ENCODE measurements around the gene NLRC3.

GRCh38 chr16:3591436-3591803 lies 14.2 kb upstream of the NLRC3 start:
- TF ChIP-seq, protein P1, sequence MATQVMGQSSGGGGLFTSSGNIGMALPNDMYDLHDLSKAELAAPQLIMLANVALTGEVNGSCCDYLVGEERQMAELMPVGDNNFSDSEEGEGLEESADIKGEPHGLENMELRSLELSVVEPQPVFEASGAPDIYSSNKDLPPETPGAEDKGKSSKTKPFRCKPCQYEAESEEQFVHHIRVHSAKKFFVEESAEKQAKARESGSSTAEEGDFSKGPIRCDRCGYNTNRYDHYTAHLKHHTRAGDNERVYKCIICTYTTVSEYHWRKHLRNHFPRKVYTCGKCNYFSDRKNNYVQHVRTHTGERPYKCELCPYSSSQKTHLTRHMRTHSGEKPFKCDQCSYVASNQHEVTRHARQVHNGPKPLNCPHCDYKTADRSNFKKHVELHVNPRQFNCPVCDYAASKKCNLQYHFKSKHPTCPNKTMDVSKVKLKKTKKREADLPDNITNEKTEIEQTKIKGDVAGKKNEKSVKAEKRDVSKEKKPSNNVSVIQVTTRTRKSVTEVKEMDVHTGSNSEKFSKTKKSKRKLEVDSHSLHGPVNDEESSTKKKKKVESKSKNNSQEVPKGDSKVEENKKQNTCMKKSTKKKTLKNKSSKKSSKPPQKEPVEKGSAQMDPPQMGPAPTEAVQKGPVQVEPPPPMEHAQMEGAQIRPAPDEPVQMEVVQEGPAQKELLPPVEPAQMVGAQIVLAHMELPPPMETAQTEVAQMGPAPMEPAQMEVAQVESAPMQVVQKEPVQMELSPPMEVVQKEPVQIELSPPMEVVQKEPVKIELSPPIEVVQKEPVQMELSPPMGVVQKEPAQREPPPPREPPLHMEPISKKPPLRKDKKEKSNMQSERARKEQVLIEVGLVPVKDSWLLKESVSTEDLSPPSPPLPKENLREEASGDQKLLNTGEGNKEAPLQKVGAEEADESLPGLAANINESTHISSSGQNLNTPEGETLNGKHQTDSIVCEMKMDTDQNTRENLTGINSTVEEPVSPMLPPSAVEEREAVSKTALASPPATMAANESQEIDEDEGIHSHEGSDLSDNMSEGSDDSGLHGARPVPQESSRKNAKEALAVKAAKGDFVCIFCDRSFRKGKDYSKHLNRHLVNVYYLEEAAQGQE (IDR thresholded peaks at IDR 0.05; ENCODE audit: low read depth) = no peak
- no peak for TF ChIP-seq EGR1 (IDR thresholded peaks at IDR 0.05)
- no peak for TF ChIP-seq RAD21 (IDR thresholded peaks at IDR 0.05; ENCODE audit: low read depth)
- TF ChIP-seq CEBPB (IDR thresholded peaks at IDR 0.05) = no peak
- no peak for TF ChIP-seq EP300 (IDR thresholded peaks at IDR 0.05; ENCODE audit: borderline replicate concordance)
- TF ChIP-seq, protein P2, sequence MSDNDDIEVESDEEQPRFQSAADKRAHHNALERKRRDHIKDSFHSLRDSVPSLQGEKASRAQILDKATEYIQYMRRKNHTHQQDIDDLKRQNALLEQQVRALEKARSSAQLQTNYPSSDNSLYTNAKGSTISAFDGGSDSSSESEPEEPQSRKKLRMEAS (IDR thresholded peaks at IDR 0.05) = no peak
- TF ChIP-seq TCF12 (IDR thresholded peaks at IDR 0.05; ENCODE audit: low read depth) = no peak
- TF ChIP-seq USF1 (IDR thresholded peaks at IDR 0.05) = no peak
- no peak for TF ChIP-seq FOXM1 (IDR thresholded peaks at IDR 0.05; ENCODE audit: borderline replicate concordance, low read depth)
- TF ChIP-seq YY1 (IDR thresholded peaks at IDR 0.05; ENCODE audit: low read depth) = no peak
- TF ChIP-seq NFIC (IDR thresholded peaks at IDR 0.05) = no peak
- no peak for TF ChIP-seq TAF1 (IDR thresholded peaks at IDR 0.05; ENCODE audit: low read depth)
